HG02852 (cell line): ENCODE data around the gene STARD8.
"Not testable (repeated sequence)": the region's sequence is repeated elsewhere in the genome, so short reads cannot be mapped to it uniquely, and the experiment has no call there.

Experiments
- ATAC-seq: cut with Tn5 transposase; IDR thresholded peaks from one replicate; pipeline ENCODE4 v1.9.1; 2021; ENCODE audit warnings: mild to moderate bottlenecking, moderate library complexity; ENCODE audit not compliant: unreplicated experiment

The STARD8 gene, protein sequence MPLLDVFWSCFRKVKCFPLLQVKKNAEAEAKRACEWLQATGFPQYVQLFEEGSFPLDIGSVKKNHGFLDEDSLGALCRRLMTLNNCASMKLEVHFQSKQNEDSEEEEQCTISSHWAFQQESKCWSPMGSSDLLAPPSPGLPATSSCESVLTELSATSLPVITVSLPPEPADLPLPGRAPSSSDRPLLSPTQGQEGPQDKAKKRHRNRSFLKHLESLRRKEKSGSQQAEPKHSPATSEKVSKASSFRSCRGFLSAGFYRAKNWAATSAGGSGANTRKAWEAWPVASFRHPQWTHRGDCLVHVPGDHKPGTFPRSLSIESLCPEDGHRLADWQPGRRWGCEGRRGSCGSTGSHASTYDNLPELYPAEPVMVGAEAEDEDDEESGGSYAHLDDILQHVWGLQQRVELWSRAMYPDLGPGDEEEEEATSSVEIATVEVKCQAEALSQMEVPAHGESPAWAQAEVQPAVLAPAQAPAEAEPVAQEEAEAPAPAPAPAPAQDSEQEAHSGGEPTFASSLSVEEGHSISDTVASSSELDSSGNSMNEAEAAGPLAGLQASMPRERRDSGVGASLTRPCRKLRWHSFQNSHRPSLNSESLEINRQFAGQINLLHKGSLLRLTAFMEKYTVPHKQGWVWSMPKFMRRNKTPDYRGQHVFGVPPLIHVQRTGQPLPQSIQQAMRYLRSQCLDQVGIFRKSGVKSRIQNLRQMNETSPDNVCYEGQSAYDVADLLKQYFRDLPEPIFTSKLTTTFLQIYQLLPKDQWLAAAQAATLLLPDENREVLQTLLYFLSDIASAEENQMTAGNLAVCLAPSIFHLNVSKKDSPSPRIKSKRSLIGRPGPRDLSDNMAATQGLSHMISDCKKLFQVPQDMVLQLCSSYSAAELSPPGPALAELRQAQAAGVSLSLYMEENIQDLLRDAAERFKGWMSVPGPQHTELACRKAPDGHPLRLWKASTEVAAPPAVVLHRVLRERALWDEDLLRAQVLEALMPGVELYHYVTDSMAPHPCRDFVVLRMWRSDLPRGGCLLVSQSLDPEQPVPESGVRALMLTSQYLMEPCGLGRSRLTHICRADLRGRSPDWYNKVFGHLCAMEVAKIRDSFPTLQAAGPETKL

DNA sequence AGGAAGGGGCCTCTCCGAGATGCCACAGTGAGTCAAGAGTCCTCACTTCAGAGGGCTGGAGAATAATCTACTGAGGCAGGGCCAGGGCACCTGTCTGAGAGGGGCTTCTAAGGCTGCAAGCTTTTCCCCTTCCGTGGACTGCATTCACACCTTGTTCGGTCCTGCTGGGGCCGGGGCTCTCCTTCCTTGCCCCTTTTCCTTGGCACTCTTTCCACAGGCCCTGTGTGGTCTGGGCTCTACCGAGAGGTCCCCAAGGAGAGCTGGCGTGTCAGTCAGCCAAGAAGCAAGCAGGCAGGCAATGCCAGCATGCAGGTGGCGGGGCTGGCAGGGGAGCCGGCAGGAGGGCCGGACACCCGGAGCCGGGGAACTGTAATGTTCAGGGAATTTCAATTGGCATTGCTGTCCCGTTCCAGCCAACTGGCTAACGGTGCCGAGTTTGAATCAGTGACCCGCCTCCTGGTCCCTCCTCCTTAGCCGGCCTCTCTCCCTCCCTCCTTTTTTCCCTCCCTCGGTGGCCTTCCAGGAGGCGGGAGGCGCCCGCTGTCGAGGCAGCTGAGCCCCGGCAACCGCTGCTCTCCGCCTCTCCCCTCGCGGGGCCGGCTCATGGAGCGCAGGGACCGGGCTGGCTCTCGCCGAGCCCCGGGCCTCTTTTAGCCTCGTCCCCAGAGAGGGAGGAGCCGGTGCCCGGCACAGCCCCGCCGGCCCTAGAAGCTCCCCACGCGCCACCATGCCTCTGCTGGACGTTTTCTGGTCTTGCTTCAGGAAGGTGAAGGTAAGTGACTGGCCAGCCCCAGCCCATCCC is at the start of gene STARD8:
TSS of gene STARD8 (plus strand) at position 511 of the 802 bp plus-strand sequence. CDS start at position 728, 217 bp downstream.
- no peak for ATAC-seq

GRCh38 chrX:68598841-68599240 is 48.6 kb upstream of the STARD8 start:
- no peak for ATAC-seq

DNA sequence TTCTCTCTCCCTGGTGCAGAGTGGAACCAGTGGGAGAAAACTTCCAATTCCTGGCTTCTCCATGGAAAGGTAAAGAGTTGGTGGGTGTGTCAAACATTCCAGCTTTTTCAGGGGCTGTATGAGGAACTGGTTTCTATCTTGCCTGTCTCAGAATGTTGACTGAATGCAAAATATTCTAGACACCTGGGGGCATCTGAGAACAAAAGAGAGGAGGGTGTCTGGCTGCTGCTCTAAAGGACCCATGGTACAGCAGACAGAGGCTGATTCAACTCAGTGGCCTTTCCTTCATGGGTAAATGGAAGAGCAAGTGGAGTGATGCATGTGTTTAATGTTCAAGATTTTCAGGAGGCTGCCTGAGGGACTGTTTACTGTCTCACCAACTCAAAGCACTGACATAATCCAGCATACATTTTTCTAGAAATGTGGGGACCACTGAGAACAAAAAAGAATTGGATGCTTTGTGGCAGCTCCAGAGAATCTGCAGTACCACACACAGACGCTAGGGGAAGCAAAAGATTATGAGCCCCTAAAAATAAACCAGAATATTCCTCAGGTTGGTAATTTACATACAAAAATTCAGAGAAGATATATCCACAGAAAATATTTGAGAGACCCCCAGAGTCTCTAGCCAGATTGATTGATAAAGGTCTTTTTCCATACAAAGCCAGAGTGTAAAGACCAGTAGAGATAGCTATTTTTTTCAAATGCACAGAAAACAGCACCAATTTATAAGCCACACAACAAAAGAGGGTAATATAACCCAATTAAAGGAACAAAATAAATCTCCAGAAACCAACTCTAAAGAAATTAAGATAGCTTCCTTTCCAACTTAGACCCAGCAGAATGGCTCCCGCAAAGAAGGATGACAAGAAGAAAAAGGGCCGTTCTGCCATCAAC is 48.0 kb upstream of the STARD8 start:
- no peak for ATAC-seq

- not testable (repeated sequence) for ATAC-seq
Measured at GRCh38 chrX:68604216-68604615, 43.2 kb upstream of the STARD8 start.

- ATAC-seq = not testable (repeated sequence)
Measured at GRCh38 chrX:68614733-68615132, 32.7 kb upstream of the STARD8 start.

DNA sequence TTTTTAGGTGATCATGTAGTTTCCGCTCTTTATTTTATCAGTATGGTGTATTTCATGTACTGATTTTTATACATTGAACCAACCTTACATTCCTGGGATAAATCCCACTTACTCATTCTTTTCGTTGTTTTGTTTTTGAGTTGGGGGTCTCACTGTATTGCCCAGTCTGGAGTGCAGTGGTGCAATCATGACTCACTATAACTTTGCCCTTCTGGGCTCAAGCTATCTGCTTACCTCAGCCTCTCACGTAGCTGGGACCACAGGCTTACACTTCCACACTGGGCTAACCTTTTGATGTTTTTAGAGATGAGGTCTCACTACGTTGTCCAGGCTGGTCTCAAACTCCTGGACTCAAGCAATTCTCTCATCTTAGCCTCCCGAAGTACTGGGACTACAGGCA is 19.5 kb upstream of the STARD8 start:
- ATAC-seq = no peak

- not testable (repeated sequence) for ATAC-seq
Measured at GRCh38 chrX:68629936-68630335, 17.5 kb upstream of the STARD8 start.

DNA sequence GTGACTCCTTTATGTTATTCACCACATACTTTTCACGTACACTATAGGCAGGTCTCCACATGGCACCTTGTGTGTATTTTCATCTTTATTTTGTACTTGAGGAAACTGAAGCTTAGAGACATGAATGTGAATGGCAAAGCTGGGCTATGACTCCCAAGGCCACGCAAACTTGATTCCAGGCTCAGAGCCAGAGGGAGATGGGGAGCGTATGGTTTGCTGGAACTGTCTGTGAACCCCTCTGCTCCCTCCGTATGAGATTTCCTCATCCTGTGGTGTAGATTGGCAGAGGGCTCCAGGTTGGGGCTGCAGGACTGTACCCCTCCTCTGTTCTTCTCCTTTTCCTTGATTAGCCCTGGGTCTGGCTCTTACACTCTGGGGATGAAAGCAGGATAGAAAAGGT is 16.1 kb upstream of the STARD8 start:
- no peak for ATAC-seq

DNA sequence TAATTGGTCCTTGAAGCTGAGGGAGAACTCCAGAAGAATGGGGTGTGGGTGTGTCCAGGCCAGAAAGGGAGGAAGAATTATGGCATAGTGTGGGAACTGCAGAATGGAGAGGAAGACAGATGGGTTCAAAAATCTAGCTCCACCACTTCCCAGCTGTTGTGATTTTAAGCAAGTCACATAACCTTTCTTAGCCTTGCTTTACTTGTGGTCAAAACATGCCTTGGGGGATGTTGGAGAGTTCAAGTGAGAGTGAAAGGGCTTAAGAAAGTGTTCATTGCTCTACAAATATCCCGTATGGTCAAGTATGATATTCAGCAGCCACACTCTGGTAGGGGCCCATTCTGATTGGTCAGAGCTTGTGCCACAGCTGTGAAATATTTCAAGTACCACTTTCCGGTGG is 15.0 kb upstream of the STARD8 start:
- ATAC-seq = no peak

DNA sequence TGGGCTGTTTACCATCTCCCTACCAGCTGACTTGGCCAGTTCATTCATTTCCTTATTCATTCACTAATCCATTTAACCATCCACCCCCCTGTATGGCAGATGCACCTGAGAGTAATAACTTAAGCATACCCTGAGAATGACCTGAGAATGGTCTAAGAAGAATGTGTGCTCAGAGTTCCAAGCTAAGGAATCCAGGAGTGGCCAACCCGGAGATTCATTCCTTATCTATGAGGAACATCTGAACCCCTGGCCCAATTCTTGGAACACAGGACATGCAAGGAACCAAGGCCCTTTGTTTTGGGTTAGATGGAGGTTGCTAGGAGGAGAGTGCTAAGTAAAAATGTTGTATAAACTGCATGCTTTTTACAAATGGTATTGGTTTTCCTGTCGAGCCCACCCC is 13.5 kb upstream of the STARD8 start:
- no peak for ATAC-seq

- ATAC-seq = no peak
Measured at GRCh38 chrX:68634649-68635227, 12.7 kb upstream of the STARD8 start.

DNA sequence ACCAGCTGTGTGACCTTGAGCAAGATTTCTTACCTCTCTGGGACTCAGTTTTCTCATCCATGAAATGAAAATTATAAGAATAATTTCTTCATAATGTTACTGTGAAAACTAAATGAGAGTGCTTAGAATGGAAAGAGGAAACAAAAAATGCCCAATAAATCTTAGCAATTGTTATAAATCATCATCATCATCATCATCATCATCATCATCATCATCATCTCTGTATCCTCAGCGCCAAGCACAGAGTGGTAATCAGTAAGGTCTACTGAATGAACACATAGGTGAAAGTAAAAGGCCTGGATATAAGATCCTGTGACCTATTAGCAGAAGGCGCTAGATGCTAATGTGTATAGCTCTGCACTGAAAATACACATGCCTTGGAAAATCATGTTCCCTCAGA is 6.8 kb upstream of the STARD8 start:
- no peak for ATAC-seq

DNA sequence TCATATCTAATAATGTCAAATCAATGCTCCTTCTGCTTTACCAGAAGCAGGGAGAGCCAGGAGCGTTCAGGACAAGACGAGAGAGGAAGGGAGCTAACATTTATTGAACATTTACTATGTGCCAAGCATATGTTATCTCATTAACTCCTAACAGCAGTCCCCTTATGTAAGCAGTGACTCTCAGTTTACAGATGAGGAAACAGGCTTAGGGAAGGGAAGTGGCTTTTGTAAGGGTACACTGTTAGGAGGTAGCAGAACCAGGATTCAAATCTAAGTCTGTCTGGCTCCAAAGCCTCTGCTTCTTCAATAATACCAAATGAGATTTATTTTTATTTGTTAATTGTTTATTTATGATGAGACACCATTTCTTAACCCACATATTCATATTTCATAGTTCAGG is 2.6 kb upstream of the STARD8 start:
- no peak for ATAC-seq

DNA sequence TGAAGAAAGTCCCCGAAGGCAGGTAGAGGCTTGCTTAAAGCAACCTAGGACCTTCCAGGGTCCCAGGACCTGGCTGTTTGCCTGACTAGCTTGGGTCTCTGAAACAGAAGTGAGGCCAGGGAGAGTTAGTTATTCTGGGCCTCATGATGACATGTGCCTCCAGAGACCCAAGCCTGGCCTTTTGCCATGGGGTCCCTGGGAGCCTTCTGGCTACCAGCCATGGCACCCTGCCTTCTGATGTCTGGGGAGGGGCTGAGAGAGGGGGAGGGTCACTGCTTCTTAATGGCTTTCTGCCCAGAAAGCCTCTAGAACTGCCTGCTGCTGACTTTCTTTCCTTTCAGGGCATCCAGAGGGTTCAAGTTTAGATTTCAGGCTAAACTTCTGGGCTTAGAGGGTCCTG is 1.0 kb upstream of the STARD8 start:
- ATAC-seq = no peak

GRCh38 chrX:68648960-68649359 is 1.5 kb downstream of the STARD8 start:
- no peak for ATAC-seq

DNA sequence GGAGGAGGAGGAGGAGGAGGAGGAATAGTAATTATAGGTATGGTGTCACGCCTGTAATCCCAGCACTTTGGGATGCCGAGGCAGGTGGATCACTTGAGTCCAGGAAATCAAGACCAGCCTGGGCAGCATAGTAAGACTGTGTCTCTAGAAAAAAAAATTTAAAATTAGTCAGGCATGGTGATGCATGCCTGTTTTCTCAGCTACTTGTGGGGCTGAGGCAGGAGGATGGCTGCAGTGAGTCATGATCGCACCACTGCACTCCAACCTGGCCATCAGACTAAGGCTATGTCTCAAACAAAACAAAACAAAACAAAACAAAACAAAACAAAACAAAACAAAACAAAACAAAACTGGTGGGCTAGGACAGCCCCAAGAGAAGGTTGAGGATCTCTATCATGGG is 3.0 kb downstream of the STARD8 start:
- no peak for ATAC-seq

DNA sequence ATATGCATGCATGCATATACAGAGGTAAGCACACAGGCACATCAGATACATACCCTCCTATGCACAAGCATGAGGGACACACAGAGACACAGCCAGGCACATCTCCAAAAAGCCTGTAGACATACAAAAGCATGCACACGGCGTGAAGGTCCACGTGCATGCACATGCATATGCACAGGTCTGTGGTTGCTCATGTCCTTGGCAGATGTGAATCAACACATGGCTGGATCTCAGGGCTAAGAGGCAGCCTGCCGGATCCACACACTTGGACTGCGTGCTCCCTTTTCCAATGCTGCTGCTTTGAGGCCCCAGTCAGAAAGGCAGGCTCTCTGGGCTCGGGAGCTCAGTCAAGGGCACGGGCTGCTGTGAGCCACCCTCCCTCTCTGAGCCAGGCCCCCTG is 3.6 kb downstream of the STARD8 start:
- ATAC-seq = no peak

GRCh38 chrX:68652326-68653170 is 5.1 kb downstream of the STARD8 start:
- no peak for ATAC-seq
